Dedifferentiated amniotic fluid mesenchymal stem cell (primary cell): ENCODE results near the gene GGT6.
"Not testable (repeated sequence)": the region's sequence is repeated elsewhere in the genome, so short reads cannot be mapped to it uniquely, and the experiment has no call there.

ENCODE experiments used
- DNase-seq: peaks from one replicate; pipeline ENCODE4 v3.0.0-alpha.2; 2016; ENCODE audit errors: extremely low spot score

Gene GGT6

DNA sequence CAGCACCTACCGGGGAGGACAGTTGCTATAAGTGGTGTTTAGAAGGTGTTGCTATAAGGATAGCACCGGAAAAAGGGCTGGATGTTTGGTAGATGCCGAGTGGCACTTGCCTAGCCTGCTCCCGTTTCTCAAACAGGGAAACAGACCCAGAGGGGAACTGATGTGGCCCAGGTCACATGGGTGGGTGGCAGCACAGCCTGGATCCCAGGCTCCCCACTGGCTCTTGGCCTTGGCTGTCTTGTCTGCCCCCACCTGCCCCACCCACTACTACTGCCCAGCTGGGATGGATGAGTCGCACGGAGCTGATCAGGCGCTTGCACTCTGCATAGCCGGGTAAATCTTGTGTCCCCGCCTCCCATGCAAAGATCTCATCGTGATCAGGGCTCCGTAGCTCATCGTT lies 31.2 kb upstream of the GGT6 start:
- DNase-seq = no peak

DNA sequence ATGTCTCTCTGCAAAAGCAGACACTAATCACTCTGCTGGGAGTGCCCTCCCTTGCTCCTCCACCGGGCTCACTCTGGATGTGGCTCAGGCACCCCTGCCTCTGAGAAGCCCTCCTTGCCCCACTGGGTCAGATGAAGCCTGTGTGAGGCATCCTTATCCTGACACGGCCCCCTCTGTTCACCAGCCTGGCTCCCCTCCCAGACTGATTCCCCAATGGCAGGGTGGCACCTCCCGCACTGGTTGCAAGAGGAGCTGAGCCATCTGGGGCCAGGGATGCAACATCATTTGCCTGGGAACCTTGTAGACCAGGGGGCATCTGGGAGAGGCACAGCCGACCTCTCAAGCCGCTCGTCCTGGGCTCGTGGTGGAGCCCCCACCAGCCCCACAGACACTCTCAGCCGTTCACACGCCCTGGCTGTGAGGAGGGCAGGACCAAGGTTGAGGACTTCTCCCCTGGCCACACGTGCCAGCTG lies 30.6 kb upstream of the GGT6 start:
- DNase-seq = no peak

DNA sequence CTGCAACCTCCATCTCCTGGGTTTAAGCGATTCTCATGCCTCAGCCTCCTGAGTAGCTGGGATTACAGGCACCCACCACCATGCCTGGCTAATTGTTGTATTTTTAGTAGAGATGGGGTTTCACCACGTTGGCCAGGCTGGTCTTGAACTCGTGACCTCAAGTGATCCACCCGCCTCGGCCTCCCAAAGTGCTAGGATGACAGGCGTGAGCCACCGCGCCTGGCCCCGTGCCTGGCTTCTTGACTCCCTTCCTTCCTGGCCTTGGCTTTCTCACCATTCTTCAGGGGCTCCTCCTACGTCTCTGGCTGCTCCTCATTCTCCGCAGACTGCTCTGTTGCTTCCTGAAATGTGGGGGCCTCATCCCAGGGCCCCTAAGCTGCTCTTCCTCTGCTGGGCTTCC lies 29.7 kb upstream of the GGT6 start:
- not testable (repeated sequence) for DNase-seq

DNA sequence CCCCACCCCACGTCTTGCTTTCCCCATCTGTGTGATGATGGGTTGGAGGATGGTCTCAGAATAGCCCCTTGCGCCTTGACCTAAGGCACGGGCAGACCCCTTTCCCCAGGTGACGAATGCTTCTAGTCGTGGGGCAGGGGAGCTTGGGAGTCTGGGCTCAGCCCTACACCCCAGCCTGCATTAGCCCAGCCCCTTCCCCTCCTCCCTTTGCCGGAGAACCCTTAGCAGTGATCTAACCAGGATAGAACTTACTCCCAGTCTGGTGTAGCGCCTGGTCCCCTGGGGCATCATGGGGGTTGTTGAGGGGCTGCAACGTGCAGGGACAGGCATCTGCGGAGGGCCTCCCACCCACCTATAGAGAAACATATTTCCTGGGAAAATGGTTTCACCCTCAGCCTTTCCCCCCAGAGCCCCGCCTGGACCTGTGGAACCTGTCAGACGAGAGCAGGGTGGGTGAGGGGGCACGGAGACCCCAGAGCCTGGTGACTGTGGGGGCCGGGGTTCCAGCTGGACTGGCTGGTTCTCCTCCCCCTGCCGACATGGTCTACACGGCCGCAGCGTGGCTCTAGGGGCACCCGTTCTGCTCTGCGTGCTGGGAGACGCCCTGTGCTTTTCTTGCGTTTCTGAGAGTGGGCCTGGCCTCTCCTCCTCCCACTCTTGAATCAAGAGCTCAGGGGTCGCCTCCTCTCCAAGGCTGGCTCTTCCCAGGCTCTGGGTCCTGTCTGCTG lies 28.7 kb upstream of the GGT6 start:
- no peak for DNase-seq

DNA sequence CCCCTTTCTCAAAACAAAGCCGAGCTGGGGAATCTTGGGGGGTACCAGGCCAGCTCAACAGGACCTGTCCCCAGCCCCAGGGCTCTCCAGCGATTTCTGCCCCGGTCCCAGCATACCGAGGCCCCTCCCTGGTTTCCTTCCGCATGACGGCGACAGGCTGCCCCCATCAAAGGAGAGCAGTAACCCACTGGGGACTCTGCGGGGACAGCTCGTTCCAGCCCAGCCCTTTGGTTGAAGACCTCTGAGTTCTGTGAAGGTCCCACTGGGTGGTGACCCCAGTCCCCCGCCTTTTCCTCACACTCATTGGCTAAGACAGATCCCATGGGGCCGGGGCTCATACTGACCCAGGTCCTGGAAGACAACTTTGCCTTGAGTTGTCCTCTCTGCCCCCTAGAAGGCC lies 28.0 kb upstream of the GGT6 start:
- no peak for DNase-seq

DNA sequence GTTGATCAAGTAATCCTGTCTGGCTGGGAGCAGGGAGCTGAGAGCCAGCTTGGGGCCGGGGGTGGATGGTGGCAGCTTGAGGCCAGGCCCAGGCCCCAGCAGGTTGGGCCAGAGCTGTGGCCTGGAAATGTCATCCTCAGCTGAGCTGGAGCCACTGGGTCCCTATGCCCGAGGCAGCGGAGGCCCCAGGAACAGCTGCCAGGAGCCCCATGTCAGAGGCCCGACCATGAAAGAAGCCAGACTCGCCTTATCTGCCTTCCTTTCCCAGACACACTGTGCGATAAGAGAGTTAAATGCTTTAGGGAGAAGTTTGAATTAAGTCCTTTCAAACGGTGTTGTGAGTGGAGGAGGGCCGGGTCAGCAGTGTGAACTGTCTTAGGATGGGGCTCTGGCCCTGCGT lies 27.4 kb upstream of the GGT6 start:
- no peak for DNase-seq

DNA sequence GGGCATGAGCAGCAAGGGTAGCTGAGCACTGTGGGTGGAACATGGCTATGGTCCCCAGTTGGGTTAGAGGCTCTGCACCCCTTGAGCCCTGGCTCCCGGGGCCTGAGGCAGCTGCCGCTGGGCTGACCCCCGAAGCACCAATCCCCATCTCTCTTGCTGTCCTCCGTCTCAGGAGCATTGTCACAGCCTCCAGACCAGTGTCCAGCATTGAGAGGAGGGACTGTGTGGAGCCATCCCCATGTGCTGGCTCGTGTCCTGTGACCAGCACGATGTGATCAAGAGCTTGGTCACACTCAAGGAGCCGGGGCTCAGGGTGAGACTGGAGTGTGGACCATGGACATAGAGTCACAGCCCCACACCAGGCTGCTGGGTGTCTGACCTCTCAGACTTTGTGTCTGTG lies 26.8 kb upstream of the GGT6 start:
- DNase-seq = no peak

DNA sequence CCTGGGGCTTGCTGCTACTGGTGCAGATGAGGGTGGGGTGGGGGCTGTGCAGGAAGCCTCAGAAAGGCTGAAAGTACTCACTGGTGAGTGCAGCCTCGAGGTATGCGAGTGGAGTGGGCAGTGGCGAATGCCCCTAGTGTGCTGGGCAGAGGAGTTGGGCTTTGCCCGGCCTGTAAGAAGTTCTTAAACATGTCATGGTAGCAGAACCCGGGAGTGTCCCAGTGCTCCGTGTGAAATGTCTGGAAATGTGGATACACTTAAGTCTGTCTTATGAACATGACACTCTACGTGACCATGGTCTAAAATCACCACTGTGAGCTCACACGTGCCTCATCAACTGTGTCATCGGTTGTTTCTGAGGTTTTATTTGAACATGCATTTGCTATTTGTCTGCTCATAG lies 25.7 kb upstream of the GGT6 start:
- no peak for DNase-seq

DNA sequence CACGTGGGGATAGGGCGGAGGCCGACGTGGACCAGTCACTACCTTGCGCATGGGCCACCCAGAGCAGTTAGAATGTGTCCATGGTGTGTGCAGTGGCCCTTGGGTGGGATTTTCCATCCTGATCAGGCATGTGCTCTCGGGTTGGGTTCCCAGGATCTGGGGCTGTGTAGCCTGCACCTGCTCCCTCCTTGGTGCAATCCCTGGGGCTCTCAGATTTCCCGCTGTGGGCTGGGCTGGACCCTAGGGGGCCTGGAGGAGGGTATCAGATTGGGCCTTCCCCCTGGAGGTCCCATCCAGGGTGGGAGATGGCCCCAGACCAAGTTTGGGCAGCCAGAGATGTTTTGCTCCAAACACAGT lies 25.2 kb upstream of the GGT6 start:
- no peak for DNase-seq

DNA sequence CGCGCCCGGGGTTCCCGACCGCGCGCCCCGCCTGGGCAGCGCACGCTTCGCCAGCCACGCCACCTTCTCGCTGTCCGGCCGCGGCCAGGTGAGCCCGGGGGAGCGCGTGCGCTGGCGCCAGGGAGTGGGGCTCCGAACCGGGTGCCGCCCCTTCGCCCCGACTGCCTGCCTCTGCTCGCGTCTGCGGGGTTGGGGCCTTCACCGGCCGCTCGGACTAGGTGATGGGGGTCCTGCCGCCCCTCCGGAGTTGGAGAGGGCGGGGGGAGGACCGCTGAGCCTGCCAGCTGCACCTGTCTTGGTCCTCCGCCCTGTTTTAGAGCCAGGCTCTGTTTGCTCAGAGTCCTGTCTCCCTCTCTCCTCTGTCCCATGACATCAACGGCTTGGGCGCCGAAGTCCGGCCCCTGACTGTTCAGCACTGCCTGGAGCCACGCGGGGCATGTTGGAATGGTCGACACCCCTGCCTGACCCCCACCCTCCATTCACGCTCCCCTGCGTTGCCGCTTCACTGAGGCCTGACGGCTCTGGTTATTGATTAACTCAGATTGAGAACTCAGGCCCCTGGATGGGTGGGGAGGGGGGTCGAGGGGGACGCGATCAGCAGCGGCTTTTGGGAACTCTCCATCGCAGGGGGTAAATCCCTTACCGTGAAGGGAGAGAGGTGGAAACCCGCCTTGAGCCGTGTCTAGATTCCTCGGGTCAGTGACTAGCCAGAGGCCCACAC lies 24.7 kb upstream of the GGT6 start:
- DNase-seq = no peak

DNA sequence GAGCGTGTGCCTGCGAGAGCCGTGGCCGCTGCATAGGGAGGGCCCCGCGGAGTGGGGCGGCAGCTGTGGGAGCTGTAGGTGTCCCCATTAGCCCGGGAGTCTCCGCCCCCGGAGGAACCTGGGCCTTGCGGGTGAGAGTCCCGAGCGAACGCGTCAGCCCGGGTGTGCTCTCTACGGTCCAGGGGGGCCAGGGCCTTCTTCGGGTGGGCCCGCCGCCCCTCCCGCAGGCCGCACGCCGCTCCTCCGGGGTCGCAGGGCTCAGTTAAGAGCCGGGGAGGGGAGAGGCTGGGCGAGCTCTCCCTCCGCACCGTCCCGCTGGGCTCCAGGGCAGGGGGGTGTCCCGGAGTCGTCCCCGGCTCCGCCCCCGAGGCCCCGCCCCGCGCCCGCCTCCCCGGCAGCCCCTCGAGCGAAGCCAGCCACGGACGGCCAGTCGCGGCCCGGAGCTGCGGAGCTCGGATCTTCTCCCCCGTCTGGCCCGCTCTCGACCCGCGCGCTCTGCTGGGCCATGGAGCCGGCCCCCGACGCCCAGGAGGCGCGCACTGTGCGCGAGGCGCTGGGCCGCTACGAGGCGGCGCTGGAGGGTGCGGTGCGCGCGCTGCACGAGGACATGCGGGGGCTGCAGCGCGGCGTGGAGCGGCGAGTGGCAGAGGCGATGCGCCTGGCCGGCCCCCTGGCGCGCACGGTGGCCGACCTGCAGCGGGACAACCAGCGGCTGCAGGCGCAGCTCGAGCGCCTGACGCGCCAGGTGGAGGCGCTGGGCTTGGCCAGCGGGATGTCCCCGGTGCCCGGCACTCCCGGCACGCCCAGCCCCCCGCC lies 23.9 kb upstream of the GGT6 start, which contains the start of gene SMTNL2:
SMTNL2 (plus strand) TSS at position 429 of the 816 bp plus-strand sequence; CDS start at position 506, 77 bp downstream.
- DNase-seq = no peak

DNA sequence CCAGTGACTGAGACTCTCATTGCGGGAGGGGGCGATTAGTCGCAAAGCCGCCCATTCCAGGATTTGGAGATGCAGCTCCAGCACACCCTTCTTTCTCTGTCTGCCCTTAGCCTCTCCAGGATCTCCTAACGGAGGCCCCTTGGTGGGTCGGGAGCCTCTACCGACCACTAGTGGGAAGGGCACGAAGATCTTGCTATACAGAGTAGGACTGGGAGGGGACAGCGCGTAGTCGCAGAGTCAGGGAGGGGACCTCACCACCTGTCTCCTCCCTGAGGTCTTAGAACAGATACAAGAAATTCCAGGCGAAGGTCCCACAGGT lies 23.4 kb upstream of the GGT6 start:
- no peak for DNase-seq

DNA sequence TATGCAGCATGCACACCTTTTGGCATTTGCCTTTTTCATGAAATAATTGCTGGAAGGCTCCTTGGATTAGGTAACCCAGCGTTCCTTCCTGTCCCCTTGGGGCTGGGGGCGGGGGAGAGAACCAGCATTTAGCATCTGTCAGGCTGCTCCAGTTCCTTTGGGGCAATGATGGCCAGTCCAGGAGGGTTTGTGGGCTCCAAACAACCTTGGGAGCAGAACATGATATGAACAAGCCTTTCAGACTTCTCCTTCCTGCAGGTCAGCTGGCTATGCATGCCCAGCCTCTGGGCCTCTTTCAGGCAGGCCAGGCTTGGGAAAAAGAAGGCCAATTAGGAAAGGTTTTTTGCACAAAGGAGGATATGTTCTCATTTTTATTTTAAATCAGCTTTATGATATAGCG lies 22.8 kb upstream of the GGT6 start:
- no peak for DNase-seq

DNA sequence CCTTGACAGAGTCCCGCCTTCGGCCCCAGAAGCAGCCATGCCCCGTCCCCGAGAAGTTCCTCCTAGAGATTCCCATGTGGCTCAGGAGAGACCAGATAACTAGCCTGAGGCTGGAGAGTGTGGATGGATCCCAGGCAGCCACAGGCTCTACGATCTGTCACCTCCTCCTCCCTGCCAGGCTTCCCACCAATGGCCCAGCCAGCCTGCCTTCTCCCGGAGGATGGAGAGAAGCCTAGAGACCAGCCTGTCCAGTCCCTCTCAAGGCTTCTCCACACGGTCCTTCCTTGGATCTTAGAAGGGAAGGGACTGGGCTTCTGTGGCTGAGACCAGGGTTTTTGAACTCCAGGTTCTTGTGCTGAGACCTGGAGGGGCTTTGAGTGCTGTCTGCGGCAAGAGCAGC lies 22.3 kb upstream of the GGT6 start:
- no peak for DNase-seq

DNA sequence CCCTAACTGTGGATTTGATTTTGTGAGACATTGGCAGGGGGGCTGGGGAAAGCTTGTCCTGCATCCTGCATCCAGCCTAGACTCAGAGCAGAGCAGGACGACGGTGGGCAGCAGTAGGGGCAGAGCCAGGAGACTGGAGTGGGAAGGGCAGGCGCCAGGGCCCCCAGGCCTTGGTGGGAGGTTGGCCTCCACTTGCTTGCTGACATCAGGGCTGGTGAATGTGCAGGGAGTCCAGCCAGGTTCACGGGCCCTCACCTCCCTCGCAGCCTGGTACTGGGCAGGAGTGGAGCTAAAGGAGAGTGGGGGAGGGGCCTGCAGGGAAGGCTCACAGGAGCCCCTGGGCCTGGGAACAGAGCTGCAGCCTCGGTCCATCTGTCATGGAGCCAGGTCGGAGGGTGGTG lies 21.7 kb upstream of the GGT6 start:
- no peak for DNase-seq

DNA sequence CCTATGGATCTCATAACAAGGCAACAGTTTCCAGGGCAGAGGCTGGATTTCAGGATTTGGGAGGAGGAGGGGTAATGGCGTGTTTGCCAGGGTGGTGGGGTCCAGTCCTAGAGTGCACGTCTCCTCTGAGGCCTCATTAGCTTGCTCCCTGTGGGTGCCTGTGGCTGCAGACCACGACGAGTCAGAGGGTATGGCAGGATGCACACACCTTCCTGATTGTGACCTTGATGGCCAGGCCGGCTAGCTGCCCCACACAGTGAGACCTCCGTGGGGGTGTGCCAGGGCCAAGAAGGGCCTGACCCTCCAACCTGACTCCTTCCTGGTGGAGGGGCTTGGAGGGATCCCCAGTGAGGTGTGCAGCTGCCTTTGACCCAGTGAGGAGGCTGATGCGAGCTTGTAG lies 19.9 kb upstream of the GGT6 start:
- no peak for DNase-seq

DNA sequence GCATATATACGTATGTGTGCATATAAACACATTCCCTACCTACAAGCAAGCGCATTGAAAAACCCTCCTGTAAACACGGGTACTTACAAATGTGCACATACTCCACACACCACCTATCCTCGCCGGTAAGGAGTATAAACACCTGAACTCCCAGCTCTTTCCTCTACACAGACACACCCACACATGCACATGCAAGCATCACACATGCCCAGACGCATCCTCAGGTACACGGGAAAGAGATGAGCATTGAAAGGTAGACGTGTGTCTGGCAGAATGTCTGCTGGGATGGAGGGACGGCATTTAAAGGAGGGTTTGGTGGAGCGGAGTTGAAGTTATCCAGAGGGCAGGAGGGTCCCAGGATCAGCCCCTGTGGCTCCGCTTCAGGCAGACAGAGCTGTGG lies 19.3 kb upstream of the GGT6 start:
- DNase-seq = no peak

DNA sequence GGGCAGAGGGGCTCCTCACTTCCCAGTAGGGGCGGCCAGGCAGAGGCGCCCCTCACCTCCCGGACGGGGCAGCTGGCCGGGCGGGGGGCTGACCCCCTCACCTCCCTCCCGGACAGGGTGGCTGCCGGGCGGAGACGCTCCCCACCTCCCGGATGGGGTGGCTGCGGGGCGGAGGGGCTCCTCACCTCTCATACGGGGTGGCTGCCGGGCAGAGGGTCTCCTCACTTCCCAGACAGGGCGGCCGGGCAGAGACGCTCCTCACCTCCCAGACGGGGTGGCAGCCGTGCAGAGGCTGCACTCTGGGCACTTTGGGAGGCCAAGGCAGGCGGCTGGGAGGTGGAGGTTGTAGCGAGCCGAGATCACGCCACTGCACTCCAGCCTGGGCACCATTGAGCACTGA lies 18.0 kb upstream of the GGT6 start:
- DNase-seq = not testable (repeated sequence)

DNA sequence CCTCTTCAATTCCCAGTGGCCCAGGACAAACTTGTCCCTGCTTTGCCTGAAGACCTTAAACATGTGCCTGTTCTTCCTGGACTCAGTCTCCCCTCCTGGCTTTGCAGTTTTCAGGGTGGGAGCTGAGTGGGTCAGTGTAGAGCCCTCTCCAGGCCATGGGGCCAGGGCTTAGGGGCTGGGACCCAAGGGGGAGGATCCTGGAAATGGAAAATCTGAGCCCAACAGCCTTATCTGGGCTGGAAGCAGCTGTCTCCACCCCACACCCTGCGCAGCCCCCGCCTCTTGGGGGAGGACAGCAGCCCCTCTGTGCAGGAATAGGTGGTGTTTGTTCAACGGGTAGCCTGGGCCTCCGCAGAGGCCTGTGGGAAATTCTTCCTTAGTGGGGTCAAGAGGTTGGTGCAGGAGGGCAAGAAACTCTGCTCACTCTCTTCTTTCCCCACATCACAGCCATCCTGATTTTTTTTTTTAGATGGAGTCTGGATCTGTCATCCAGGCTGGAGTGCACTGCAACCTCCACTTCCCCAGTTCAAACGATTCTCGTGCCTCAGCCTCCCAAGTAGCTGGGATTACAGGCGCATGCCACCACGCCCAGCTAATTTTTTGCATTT lies 17.1 kb upstream of the GGT6 start:
- DNase-seq = no peak

DNA sequence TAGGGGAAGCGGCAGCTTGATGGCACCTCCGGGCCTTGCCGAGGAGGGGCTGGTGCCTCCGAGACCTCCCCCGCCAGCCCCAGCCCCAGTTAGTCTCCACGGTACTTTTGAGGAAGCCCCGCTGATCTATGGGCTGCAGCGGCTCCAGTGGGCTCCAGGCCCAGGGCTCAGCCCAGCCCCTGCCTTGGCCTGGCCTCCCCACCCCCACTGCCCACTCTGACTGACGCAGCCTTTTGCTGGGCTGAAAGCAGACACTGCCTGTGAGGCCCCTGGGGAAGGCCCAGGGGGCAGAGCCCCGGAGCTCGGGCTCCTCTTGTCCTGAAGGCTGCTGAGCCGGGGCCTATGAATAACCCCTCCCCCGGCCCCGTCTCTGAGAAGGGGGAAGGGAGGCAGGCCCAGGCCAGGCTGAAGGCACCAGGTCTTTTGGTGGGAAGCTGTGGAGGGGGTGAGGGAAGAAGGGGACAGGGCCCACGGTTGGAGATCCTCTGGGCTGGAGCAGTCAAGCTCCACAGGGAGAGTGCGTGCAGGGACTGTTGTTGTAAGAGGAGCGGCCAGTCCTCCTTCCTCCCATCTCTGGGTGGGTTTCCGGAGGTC lies 16.4 kb upstream of the GGT6 start:
- no peak for DNase-seq

DNA sequence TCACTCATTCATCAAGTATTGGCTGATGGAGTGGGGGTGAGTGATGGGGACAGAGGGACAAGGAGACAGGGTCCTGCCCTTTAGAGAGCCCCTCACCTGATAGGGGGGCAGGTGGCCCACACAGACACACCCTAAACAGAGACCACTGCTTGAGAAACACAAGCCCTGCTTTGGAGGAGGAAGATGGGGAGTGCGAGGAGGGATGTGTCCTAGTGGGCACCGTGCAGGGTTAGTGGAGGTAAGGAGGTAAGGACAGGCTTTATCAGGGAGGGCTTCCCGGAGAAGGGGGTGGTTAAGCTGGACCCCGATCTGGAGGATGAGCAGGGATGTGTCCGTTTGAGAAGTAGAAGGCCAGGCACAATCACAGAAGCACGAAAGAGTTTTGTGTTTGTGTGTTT lies 15.8 kb upstream of the GGT6 start:
- no peak for DNase-seq

DNA sequence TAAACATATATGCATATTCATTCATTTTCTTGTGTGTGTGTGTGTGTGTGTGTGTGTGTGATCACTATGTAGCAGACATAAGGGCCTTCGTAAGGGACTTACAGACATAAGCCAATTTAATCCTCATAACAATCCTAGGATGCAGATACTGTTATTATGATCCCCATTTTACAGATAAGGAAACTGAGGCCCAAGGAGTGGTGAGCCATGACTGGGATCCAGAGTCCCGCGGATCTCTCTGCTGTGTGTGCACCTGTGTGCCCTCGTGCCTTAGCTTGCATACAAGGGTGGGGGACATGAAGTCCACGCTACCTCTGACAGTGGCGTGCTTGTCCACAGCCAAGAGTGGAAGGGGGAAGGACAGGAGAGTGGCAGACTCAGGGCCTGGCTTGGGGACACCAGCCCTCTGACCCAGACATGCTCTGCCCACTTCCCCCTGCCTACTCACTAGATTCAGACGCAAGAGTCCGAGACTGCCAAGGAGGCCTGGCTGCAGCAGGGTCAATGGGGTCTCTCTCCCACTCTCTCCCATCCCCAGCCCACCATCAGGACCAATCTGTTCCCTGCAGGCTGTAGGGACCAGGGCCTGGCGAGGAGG lies 14.2 kb upstream of the GGT6 start:
- DNase-seq = no peak
